GDM1 (cell line): ENCODE data around the gene GNG7.
"Not testable (repeated sequence)": the region's sequence is repeated elsewhere in the genome, so short reads cannot be mapped to it uniquely, and the experiment has no call there.

Experiments
- DNase-seq: peaks from one replicate; lab custom pipeline; 2025; lab: John Stamatoyannopoulos, UW

The GNG7 gene

DNA sequence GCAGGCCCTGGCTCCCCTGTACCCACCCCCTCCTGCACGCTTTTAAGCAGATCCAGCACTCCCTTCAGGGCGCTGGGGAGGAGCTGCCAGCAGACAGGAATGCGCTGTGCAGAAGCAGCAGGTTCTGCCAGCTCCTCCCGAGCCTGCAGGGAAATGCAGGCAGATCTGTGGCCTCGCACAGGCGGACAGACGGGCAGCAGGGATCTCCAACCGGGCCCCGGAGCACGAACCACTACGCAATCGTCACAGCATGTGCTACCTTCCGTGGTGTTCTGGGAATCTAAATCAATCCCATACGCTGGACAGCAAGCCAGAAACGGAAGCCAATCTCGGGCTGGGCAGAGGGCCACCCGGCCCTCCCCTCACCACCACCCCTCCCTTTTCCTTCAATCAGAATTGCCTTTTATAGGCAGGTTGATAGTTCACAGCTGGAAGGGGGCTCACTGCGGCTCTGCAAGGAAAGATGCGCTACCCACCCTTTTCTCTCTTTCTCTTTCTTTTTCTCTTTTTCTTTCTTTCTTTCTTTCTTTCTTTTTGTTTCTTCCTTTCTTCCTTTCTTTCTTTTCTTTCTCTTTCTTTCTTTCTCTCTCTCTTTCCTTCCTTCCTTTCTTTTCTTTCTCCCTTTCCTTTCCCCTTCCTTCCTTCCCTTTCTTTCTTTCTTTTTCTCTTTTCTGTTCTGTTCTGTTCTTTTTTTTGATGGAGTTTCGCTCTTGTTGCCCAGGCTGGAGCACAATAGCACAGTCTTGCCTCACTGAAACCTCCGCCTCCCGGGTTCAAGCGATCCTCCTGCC is 99.9 kb downstream of the GNG7 start:
- DNase-seq, result no peak

DNA sequence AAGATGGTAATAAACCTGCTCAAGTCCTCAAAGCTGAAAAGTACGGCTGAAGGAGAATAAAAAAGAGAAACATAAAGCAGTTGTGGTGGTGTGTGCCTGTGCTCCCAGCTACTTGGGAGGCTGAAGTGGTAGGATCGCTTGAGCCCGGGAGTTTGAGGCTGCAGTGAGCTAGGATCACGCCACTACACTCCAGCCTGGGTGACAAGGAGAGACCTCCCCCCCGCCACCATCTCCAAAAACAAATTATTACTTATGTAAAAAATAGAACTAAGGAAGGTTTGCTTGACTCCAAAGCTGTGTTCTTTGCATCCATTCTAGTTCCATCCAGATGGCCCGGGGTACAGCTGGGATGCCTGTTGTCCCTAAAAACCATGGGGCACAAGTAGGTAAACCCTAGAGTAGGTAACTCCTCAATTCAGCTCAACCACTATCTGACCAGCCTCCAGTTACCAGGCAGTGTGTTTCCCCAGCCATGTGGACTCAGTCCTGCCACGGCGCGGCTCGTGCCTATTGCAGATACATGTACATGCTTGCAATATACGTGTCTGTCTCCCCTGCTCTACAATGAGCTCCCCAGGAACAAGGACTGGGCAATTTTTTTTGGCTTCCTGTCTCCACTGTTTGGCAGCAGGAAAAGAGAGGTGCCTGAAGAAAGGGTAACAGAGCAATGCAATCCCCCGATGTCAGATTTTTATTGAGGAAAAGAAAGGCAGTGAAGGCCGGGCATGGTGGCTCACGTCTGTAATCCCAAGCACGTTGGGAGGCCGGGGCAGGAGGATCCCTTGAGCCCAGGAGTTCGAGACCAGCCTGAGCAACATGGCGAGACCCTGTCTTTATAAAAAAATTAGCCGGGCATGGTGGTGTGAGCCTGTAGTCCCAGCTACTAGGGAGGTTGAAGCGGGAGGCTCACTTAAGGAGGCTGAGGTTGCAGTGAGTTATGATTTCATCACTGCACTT is 101.3 kb downstream of the GNG7 start:
- DNase-seq, result no peak

DNA sequence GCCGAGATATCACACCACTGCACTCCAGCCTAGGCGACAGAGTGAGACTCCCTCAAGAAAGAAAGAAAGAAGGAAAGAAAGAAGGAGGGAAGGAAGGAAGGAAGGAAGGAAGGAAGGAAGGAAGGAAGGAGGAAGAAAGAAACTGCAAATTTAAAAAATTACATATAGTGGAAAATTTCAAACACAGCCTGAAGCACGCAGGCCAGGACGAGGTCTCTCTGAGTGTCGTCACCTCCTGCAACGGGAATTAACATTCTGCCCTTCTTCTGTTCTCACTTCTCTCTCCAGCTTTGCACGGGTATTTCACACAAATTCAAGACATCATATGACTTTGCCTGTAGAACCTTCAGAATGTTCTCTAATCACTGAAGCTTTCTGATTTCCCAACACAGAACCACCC is 108.2 kb downstream of the GNG7 start:
- DNase-seq, result no peak

DNA sequence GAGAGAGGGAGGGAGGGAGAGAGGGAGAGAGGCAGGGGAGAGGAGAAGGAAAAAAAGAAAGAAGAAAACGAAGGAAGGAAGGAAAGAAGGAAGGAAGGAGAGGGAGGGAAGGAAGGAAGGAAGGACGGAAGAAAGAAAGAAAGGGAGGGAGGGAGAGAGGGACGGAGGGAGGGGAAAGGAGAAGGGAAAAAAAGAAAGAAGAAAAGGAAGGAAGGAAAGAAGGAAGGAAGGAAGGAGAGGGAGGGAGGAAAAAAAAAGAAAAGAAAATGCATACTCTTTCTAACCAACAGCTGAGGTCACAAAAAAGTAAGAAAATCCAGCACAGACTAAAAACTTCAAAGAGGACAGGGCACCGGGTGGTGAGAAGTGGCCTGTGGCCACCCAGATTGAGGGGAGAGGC is 109.7 kb downstream of the GNG7 start:
- DNase-seq, result no peak

DNA sequence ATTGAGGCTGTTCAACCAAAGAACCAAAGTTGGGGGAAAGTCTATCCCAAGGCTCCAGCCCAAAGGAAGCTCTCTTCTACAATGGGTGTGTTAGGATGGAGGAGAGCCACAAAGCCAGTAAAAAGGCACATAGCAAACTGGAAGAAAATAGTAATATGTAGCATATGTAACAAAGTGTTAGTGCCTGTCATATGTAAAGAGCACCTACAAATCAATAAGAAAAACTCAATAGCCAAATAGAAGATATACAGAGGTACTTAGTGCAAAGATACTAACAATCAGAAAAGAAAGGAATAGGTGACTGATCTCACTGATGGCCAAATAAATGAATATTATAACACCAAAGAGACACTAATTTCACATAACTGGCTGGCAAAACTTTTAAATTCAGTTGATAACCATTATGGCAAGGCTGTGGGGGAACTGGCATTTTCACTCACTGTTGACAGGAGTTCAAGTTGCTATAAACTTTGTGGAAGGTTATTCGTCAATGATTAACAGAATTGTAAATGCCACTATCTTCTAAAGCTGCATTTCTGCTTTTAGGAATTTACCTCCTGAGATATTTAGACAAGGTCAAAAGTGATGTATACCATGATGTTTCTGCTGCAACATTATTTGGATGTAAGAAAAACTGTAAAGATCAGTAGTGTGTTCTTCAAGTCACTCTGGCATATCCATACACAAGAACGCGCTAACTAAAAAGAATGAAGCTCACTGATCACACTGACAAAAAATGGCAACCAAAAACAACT is 110.8 kb downstream of the GNG7 start:
- no peak for DNase-seq

DNA sequence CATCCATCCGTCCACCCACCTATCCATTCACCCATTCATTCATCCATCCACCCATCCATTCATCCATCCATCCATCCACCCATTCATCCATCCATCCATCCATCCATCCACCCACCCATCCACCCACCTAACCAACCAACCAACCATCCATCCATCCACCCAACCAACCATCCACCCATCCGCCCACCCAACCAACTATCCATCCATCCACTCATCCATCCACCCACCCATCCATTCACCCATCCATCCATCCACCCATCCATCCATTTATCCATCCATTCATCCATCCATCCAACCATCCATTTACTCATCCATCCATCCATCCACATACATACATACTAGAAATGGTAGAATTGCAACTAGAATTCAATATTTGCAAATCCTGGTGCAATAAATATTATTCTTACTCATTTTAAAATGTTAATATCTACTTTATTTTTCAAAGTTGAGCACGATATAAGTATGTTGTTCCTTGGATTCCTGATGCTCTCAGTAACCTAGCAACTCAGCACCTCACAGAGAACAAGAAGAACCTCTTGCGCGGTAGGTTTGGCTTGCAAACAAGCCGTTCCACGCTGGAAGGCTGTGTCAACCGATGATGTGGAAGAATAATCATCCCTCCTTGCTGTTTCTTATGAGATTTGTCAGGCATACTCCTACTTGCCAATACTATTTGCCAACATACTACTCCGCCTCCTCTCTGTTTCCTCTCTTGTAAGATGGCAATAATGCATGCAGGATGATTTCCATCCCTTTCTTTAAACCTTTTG is 111.7 kb downstream of the GNG7 start:
- DNase-seq, result no peak

DNA sequence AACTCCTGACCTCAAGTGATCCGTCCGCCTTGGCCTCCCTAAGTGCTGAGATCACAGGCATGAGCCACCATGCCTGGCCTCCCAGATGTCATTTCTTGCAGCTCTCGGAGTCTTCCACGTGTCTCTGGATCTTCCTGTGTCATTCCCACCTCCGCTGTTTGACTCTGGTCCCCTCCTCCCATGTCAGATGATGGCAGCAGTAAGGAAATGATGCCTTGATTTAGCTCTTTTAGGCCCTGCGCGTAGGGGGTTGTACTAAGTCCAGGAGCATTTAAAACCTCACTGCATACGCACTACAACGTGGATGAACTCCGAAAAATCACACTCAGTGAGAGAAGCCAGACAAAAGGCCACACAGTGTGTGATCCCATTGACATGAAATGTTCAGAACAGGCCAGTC is 113.1 kb downstream of the GNG7 start:
- DNase-seq, result no peak

DNA sequence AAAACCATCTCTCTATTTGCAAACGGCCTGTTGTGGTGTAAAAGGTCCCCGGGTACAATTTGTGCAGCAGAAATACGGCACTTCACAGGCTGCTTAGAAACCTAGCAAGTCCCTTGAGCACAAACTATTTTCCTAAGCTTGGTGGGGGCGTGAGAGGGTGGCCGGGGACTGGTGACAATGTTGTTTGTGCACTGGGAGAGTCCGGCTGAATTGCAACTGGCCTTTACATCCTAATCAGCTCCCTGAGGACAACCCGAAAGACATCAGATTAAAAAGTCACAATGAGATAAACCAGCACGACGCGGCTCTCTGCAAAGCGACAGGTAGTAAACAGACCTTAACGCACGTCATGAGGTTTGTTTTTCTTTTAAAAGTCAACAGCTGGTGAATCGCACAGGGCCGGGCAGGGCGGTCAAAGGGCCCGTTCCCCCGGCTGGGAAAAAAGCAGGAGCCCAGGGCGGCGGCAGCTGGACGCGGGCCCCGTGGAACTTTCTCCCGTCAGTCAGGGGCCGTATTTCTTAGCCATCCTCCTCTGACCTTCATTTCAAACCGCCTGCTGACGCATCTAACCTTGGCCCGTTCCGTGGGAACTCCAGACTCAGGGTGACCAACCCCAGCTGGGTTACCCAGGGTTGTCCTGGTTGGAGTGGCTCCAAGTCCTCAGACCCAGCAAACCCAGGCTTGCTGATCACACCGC is 114.3 kb downstream of the GNG7 start:
- DNase-seq, result no peak

DNA sequence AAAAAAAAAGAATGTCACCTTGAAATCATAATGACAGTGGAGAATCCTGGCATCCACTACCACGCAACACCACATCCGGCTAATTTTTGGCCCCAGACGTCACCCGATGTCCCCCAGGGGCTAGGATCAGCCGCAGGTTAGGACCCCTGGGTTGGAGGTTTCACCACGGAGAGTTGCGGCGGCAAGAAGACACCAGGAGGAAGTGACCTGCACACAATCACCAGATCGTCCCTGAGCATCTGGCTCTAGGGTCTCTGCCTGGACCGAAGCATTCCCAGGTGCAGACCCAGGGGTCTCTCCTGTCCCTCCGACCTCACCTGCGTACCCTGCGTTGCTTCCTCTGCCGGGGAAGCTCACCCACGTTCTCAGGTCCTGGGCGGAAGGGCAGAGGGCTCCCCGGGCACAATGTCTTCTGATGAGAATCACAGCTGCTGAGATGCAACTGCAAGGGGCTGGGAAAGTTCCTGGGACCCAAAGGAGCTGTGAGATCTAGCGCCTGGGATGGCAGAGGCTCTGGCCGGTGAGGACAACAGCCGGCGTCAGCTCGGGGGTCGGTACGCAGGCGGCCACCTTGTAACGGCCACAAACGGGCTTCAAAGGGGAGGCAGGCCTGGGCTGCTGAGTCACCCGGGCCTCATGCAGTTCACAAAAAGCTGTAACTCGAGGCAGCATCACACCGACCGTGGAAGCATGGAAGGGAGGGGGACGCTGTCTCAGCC is 115.3 kb downstream of the GNG7 start:
- no peak for DNase-seq

DNA sequence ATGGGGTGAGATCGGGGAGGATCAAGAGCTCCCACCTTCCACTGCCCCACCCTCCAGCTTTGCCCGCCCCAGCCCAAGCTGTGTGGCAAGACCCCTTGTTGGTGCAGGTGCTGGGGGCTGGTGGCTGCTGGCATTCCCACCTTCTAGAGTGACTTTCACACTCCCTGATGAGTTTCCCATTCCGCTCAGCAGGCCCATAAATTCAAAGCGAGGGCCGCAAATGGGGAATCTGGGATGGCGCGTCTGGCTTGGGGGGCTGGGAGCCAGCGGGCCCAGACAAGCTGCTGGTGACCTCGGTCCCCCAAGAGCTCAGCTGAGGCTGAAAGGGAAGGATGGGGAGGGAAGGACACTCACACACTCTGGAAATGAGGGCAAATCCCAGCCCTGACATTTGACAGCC is 116.3 kb downstream of the GNG7 start:
- DNase-seq, result no peak

DNA sequence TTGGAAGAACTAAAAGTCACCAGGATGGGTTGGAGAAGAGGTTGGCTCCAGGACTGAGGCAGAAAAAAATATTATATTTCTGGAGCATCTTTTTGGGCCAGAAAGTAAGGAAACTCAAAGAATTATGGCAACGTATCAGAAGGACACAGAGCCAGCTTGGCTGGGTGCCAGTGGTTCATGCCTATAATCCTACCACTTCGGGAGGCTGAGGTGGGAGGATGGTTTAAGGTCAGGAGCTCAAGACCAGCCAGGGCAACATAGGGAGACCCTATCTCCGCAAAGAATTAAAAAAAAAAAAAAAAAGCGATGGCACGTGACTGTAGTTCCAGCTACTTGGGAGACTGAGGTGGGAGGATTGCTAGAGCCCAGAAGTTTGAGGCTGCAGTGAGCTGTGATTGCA is 118.5 kb downstream of the GNG7 start:
- no peak for DNase-seq

DNA sequence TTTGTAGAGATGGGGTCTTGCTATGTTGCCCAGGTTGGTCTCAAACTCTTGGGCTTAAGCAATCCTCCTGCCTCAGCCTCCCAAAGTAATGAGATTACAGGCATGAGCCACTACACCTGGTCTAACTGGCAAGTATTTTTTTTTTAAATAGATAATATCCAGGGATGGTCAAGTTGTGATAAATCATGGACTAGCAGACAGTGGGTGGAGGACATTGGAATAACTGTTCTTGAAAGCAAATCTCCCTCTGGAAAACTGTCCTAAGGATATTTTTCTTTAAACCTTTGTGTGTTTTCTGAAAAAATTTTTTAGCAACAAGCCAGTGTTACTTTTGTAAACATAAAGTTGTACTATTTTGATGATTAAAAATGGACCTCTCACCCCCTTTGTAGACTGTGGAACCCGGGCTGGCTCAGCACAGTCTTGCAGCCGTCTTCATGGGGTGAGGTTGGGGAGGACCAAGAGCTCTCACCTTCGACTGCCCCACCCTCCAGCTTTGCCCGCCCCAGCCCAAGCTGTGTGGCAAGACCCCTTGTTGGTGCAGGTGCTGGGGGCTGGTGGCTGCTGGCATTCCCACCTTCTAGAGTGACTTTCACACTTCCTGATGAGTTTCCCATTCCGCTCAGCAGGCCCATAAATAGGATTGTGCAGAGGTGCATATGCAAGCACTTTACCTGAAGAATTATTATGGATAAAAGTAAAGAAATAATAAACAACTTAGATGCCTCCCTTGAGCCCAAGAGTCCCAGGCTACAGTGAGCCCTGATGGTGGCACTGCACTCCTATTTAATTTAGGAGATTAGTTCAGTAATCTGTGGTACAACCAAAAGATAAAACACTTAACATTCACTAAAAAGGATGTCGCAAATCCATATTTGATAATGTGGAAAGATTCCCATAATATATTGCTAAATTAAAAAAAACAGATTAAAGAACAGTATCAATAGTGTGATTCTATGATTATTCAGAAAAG is 119.2 kb downstream of the GNG7 start:
- no peak for DNase-seq

DNA sequence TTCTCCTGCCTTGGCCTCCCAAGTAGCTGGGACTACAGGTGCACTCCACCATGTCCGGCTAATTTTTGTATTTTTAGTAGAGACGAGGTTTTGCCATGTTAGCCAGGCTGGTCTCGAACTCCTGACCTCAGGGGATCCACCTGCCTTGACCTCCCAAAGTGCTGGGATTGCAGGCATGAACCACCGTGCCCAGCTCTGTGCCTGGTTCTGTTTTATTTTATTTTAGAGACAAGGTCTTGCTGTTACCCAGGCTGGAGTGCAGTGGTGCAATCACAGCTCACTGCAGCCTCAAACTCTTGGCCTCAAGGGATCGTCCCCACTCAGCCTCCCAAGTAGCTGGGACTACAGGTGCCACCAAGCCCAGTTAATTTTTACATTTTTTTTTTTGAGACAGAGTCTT is 122.1 kb downstream of the GNG7 start:
- DNase-seq, result not testable (repeated sequence)

DNA sequence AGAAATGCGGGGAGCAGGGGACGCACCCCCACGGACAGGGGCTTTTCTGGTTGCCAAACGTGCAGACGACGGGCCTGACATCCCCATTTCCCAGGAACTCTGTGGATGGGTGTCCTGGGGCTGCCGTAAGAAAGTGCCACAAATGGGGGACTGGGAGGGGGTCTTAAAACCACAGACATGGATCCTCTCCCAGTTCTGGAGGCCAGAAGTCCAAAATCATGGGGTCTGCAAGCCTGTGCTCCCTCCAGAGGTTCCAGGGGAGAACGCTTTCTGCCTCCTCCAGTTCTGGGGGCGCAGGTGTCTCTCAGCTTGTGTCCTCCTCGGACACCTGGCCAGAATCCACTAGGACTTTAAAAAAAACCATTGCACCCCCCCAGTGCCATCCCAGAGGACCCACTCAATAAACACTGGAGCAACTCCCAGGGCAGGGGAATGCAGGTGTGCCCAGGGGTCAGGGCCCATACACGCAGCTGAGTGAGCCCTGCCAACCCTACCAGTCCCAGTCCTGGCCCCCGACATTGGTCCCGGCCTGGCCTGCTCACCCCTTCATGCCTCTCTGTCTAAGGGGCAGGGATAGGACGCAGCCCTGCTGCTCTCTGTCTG is 122.7 kb downstream of the GNG7 start:
- no peak for DNase-seq

DNA sequence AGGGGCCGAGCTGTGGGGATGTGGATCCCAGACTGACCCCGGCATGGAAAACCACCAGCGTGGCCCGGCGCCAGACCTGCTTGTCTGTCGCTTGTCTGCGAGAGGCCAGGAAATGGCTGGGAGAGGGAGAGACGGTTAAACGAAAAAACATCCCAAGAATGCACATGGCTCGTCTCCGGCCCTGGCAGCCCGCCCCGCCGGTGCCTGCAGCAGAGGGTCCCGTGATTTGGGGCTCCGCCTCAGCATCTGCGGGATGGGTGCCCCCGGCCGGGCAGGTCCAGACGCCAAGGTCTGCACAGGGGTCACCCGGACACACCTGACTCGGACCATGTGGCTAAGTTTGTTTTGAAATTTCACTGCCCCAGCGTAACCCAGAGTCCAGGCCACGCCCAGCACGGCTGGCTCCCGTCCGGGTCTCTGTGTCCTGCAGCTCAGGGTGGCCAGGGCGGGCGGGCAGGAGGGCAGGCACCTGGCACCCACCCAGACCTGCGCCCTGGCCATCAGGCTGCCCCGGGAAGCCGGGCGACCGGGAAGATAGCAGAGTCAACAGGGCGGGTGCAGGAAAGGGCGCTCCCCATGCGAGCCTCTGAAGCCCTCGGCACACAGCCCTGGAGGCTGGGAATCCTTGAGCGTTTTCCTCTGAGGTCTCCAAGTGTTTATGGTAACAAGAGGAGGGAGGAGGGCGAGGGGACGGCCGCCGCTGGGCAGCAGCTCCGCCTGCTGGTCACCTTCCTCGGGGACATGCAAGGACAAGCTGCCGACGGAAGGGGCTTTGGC is 123.4 kb downstream of the GNG7 start:
- DNase-seq, result no peak

DNA sequence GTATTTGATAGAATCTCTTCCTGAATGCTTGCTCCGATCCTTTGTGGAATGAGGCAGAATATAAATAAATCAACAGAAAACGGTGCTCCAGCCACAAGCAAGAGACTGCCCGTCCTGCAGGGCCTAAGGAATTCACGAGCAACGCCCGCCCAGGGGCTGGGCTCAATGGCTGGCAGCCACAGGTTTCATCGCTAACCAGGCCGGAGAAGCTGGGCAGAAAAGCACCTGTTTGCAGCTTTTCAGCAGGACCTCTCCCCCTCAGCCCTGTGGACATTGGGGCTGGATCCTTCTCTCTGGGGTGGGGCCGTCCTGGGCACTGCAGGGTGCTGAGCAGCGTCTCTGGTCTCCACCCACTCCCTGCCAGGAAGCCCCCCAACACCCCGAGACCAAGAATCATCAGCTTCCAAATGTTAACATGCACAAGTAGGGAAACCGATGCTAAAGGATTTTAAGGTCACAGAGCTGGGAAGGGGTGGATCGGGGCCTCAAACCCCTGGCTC is 124.1 kb downstream of the GNG7 start:
- no peak for DNase-seq

DNA sequence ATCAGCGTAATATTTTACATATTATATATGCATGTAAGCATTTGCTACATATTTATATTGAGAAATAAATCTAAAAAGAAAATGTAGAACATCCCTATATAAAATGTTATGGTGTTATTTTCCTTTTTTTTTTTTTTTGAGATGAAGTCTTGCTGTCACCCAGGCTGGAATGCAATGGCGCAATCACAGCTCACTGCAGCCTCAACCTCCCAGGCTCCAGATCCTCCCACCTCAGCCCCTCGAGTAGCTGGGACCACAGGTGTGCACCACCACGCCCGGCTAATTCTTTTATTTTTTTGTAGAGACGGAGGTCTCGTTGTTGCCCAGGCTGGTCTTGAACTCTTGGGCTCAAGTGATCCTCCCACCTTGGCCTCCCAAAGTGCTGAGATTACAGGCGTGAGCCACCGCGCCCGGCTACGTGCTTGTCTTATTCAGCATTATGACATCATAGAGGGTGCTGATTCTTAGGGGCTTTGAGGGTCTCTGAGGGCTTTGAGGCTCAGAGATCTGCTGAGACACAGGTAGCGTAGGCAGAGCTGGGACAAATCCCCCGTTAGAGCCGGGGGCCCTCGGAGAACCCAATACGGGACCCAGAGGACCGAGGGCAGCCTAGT is 124.7 kb downstream of the GNG7 start:
- no peak for DNase-seq
